Astrocyte (in vitro differentiated cells and primary cell): ENCODE measurements around the gene KIF3B. TPM values are rescaled to one million over a fixed set of nuclear protein-coding genes. Genes with fewer than 3 reads are reported as not detected.

Experiments
- DNase-seq: peaks from one replicate; pipeline ENCODE4 v3.0.0-alpha.2; 2010; ENCODE audit warnings: low read depth
- FAIRE-seq: peaks from 2 replicates; lab custom pipeline; 2011; peaks lifted over from hg19 to GRCh38; lab: Jason Lieb, UNC
- H2AFZ ChIP-seq: 2 replicates; pipeline ENCODE4 v1.6.0; 2012; ENCODE audit warnings: low read depth, low read length, inconsistent platforms
- H3K27ac ChIP-seq: 2 replicates; pipeline ENCODE4 v1.5.1; 2011; ENCODE audit warnings: low read depth, low read length, inconsistent platforms
- H3K27me3 ChIP-seq: 2 replicates; pipeline ENCODE4 v1.6.0; 2011; ENCODE audit warnings: low read length, inconsistent platforms; ENCODE audit not compliant: insufficient read depth
- H3K36me3 ChIP-seq: 2 replicates; pipeline ENCODE4 v1.5.1; 2011; ENCODE audit warnings: low read length, inconsistent platforms; ENCODE audit not compliant: insufficient read depth
- H3K4me1 ChIP-seq: 2 replicates; pipeline ENCODE4 v1.5.1; 2011; ENCODE audit warnings: low read length, inconsistent platforms; ENCODE audit not compliant: insufficient read depth
- H3K4me2 ChIP-seq: 2 replicates; pipeline ENCODE4 v1.6.0; 2012; ENCODE audit warnings: low read length, inconsistent platforms
- H3K4me3 ChIP-seq: 2 replicates; pipeline ENCODE4 v1.5.1; 2011; ENCODE audit warnings: low read depth, mild to moderate bottlenecking, low read length, inconsistent platforms; ENCODE audit not compliant: insufficient read depth
- H3K79me2 ChIP-seq: 2 replicates; pipeline ENCODE4 v1.6.0; 2012; ENCODE audit warnings: mild to moderate bottlenecking, low read length, inconsistent platforms; ENCODE audit not compliant: insufficient read depth
- H3K9ac ChIP-seq: 2 replicates; pipeline ENCODE4 v1.6.0; 2012; ENCODE audit warnings: mild to moderate bottlenecking, low read length, inconsistent platforms
- H3K9me3 ChIP-seq: 2 replicates; pipeline ENCODE4 v1.5.1; 2012; ENCODE audit warnings: low read depth, mild to moderate bottlenecking, low read length, inconsistent platforms; ENCODE audit not compliant: insufficient read depth
- H4K20me1 ChIP-seq: 2 replicates; pipeline ENCODE4 v1.6.0; 2012; ENCODE audit warnings: low read length, inconsistent platforms; ENCODE audit not compliant: insufficient read depth
- H3K27ac Mint-ChIP-seq: one replicate; pipeline ENCODE4 v1.8.0; 2021; ENCODE audit warnings: mild to moderate bottlenecking, mixed read lengths; ENCODE audit not compliant: unreplicated experiment
- H3K27me3 Mint-ChIP-seq: one replicate; pipeline ENCODE4 v1.8.0; 2021; ENCODE audit warnings: low read depth, mixed read lengths; ENCODE audit not compliant: unreplicated experiment
- H3K36me3 Mint-ChIP-seq: one replicate; pipeline ENCODE4 v1.8.0; 2021; ENCODE audit warnings: low read depth, mixed read lengths; ENCODE audit not compliant: unreplicated experiment
- H3K4me1 Mint-ChIP-seq: one replicate; pipeline ENCODE4 v1.8.0; 2021; ENCODE audit warnings: low read depth, mixed read lengths; ENCODE audit not compliant: unreplicated experiment
- H3K4me3 Mint-ChIP-seq: one replicate; pipeline ENCODE4 v1.8.0; 2021; ENCODE audit warnings: mild to moderate bottlenecking, moderate library complexity, mixed read lengths; ENCODE audit not compliant: unreplicated experiment
- H3K9me3 Mint-ChIP-seq: one replicate; pipeline ENCODE4 v1.8.0; 2021; ENCODE audit warnings: mild to moderate bottlenecking, mixed read lengths; ENCODE audit not compliant: unreplicated experiment
- EZH2 ChIP-seq: IDR thresholded peaks from 2 replicates; pipeline ENCODE4 v1.6.1; 2012; ENCODE audit warnings: mild to moderate bottlenecking, low read length, inconsistent platforms; ENCODE audit not compliant: insufficient read depth
- total RNA-seq: library from RNA; stranded (reverse); gene quantifications from 2 replicates; pipeline ENCODE4 v1.2.1, GENCODE V29; 2021
- TF ChIP-seq, protein P1 (sequence below): IDR thresholded peaks from 2 replicates; pipeline ENCODE4 v1.5.1; 2011; ENCODE audit warnings: low read depth, mild to moderate bottlenecking, inconsistent platforms, low read length, moderate library complexity; ENCODE audit not compliant: insufficient read depth

Gene KIF3B
- total RNA-seq, 1 donor from 2014 or later: 28.5 TPM

DNA sequence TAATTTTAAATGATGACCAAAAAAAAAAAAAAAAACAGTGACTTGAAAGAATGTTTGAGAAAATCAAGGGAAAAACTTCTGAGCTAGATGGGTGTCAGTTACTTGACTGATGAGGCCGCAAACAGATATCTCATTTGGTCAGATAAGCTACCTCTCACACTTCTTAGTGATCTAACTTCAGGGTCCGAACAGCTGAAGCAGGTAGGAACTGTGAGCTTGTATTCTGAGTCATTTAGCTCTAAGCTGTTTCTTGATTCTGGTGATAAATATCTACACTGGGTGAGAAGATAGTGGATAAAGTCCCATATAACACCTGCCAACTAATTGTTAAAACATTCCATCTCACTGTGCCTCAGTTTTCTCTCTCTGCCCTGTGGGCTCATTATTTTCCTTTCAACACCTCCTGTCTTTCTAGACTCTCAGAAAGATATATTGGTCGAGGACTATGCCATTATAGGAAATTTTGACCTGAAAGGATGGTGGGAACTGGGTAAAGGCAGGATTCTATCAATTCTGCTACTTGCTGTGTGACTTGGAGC lies 7.7 kb downstream of the KIF3B start:
- Mint-ChIP-seq H3K27me3 (no peaks in the 10 kb centered on the region), H3K9me3 (no peaks in the 10 kb centered on the region), H3K36me3 (peaks cover 2% of the 10 kb centered on the region), H3K27ac (no peak overlapping the region), H3K4me3 (no peak overlapping the region), H3K4me1 (no peaks in the 10 kb centered on the region)
- Histone ChIP-seq H3K27me3 (no peaks in the 10 kb centered on the region), H3K9ac (no peak overlapping the region), H4K20me1 (peaks cover 53% of the 10 kb centered on the region), H3K4me2 (no peak overlapping the region), H3K27ac (no peak overlapping the region), H2AFZ (no peak overlapping the region), H3K79me2 (peaks cover 67% of the 10 kb centered on the region), H3K4me3 (no peak overlapping the region), H3K36me3 (peaks cover 6% of the 10 kb centered on the region), H3K4me1 (no peaks in the 10 kb centered on the region), H3K9me3 (no peaks in the 10 kb centered on the region)
- no peak for TF ChIP-seq EZH2
- TF ChIP-seq, protein P1, sequence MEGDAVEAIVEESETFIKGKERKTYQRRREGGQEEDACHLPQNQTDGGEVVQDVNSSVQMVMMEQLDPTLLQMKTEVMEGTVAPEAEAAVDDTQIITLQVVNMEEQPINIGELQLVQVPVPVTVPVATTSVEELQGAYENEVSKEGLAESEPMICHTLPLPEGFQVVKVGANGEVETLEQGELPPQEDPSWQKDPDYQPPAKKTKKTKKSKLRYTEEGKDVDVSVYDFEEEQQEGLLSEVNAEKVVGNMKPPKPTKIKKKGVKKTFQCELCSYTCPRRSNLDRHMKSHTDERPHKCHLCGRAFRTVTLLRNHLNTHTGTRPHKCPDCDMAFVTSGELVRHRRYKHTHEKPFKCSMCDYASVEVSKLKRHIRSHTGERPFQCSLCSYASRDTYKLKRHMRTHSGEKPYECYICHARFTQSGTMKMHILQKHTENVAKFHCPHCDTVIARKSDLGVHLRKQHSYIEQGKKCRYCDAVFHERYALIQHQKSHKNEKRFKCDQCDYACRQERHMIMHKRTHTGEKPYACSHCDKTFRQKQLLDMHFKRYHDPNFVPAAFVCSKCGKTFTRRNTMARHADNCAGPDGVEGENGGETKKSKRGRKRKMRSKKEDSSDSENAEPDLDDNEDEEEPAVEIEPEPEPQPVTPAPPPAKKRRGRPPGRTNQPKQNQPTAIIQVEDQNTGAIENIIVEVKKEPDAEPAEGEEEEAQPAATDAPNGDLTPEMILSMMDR: no peak
- DNase-seq (no peak), FAIRE-seq (no peak)

DNA sequence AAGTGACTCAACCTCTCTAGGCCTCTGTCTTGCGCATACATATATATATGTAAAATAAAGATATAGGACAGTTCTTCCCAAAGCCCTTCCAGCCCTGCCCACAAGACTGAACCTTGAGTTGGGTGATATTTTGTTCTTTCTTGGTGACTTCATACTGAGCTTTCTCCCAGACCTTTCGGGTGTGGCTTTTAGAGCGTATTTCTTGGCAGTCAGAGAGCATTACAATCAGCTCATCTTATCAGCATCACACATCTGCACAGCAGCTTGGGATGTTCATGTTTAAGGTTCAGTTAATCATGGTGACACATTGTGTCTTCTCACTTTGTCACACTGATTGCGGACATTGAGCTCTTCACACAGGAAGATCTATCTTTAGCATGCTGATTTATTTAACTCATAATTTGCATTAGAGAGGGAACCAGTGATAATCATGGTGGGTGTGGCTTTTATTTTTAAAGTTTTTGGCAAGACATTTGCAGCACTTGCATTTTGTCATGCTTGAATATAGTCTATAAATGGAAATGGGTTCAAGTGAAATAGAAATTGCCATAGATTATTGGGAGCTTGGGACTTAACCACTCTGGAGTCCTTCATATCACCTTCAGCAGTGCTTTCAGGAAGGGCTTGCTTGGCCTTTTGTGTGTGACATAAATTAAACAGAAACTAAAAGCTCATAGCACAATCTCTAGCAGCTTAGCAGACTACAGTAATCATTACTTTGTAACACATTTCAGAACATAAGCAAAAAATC lies 8.3 kb downstream of the KIF3B start:
- H3K27me3 ChIP-seq: no peaks in the 10 kb centered on the region
- H3K36me3 Mint-ChIP-seq: peaks cover 2% of the 10 kb centered on the region
- DNase-seq: peak; percentile 34
- H3K4me3 Mint-ChIP-seq: no peak overlapping the region
- H4K20me1 ChIP-seq: peaks cover 55% of the 10 kb centered on the region
- no peak for FAIRE-seq
- no peak overlapping the region for H3K4me3 ChIP-seq
- H3K9ac ChIP-seq: no peak overlapping the region
- TF ChIP-seq, protein P1: no peak
- no peak for TF ChIP-seq EZH2
- no peaks in the 10 kb centered on the region for H3K4me1 ChIP-seq
- H3K27ac ChIP-seq: no peak overlapping the region
- no peaks in the 10 kb centered on the region for H3K9me3 ChIP-seq
- peaks cover 68% of the 10 kb centered on the region for H3K79me2 ChIP-seq
- peaks cover 6% of the 10 kb centered on the region for H3K36me3 ChIP-seq
- H3K27ac Mint-ChIP-seq: no peak overlapping the region
- H3K27me3 Mint-ChIP-seq: no peaks in the 10 kb centered on the region
- H3K4me2 ChIP-seq: no peak overlapping the region
- H3K4me1 Mint-ChIP-seq: no peaks in the 10 kb centered on the region
- no peaks in the 10 kb centered on the region for H3K9me3 Mint-ChIP-seq
- no peak overlapping the region for H2AFZ ChIP-seq

DNA sequence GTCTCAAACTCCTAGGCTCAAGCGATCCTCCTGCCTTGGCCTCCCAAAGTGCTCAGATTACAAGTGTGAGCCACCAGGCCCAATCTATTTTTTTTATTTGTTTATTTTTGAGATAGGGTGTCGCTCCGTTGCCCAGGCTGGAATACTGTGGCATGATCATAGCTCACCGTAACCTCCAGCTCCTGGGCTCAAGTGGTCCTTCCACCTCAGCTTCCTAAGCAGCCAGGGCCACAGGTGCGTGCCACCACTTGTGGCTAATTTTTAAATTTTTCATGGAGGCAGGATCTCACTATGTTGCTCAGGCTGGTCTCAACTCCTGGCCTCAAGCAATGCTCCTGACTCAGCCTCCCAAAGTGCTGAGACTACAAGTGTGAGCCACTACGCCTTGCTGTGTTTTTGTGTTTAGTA lies 9.8 kb downstream of the KIF3B start:
- Mint-ChIP-seq H3K27me3 (no peaks in the 10 kb centered on the region), H3K4me1 (no peaks in the 10 kb centered on the region), H3K9me3 (no peaks in the 10 kb centered on the region), H3K4me3 (no peak overlapping the region), H3K27ac (no peak overlapping the region), H3K36me3 (peaks cover 2% of the 10 kb centered on the region)
- peaks cover 55% of the 10 kb centered on the region for H4K20me1 ChIP-seq
- H3K27me3 ChIP-seq: no peaks in the 10 kb centered on the region
- no peak overlapping the region for H3K4me2 ChIP-seq
- H3K9ac ChIP-seq: no peak overlapping the region
- no peaks in the 10 kb centered on the region for H3K9me3 ChIP-seq
- no peak for FAIRE-seq
- H3K4me1 ChIP-seq: no peaks in the 10 kb centered on the region
- TF ChIP-seq, protein P1: no peak
- no peak for TF ChIP-seq EZH2
- H3K36me3 ChIP-seq: peaks cover 6% of the 10 kb centered on the region
- DNase-seq: no peak
- peaks cover 59% of the 10 kb centered on the region for H3K79me2 ChIP-seq
- H3K4me3 ChIP-seq: no peak overlapping the region
- no peak overlapping the region for H3K27ac ChIP-seq
- H2AFZ ChIP-seq: no peak overlapping the region
